NCI-H82 (cell line): Measurements from ENCODE around the gene C19orf33.

Experiments used
- DNase-seq: peaks from one replicate; lab custom pipeline; 2025; lab: John Stamatoyannopoulos, UW

Gene C19orf33

DNA sequence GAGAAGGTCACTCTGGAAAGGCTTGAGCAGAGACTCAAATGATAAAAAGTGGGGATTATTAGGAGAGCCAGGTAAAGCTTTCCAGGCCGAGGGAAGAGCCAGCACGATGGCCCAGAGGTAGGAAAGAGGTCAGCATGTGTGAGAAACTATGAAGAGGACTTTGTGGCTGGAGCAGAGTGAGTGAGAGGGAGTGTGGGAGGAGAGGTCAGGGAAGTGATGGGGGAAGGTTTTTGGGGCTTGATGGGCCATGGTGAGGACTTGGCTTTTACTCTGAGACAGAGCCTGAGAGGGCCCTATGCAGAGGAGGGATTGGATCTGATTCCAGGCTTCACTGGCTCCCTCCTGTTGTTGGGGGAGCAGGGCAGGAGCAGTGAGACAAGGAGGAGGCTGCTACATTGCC is 36.9 kb downstream of the C19orf33 start:
- DNase-seq = no peak

DNA sequence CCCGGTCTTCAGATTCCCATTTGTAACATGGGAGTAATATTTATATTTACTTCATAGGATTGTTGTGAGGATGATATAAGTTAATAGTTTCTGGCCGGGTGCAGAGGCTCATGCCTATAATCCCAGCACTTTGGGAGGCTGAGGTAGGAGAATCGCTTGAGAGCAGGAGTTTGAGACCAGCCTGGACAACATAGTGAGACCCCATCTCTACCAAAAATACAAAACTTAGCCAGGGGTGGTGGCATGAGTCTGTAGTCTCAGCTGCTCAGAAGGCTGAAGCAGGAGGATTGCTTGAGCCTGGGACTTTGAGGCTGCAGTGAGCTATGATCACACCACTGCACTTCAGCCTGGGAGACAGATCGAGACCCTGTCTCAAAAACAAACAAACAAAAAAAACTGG is 42.8 kb downstream of the C19orf33 start:
- no peak for DNase-seq

DNA sequence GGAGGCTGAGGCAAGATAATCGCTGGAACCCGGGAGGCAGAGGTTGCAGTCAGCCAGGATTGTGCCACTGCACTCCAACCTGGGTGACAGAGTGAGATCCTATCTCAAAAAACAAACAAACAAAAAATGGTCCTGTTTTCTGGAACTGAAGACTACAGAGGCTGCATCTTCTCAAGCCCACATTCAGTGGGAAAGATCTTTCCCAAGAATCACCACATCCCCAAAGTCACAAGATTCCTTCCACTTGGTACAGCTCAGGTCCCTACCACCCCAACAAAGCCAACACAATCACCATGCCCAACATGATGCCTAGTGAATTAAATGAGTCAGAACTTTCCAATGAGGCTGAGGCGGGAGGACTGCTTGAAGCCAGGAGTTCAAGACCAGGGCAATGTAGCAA is 46.8 kb downstream of the C19orf33 start:
- no peak for DNase-seq

DNA sequence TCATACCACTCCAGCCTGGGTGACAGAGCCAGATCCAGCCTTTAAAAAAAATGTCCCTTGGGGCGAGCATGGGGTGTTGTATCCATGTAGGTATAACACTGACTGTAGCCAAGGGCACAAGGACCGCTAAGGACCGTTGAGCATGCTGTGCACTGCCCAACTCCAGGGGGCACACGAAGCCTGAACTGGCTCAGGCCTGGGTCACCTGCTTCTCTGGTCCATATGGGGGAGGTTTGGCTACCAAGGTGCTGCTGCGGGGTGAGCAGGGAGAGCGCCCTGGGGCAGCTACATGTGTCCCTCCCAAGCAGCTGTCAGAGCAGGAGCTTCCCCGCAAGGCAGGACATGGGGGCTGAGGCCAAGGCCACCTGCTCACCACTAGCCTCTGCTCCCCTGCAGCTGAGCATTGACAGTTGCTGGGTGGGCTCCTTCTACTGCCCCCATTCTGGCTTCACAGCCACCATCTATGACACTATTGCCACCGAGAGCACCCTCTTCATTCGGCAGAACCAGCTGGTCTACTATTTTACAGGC is 47.9 kb downstream of the C19orf33 start:
- peak; percentile 26 for DNase-seq

DNA sequence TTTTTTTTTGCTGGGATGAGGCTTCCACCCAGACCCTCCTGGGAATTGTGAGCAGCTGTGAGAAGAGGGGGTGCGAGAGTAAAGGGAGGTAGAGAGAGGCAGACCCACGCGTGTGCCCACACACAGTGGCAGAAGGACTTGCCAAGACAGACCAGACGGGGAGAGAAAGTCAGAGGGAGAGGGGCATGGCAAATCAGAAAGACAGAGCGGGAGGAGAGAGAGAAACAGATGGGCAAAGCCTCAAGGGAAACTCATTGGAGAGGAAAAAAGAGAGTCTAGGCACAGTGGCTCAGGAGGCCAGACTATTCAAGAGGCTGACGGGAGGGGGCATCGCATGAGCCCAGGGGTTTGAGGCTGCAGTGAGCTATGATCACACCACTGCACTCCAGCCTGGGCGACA is 48.6 kb downstream of the C19orf33 start:
- peak; percentile 45 for DNase-seq
